B cell (primary cell): ENCODE results near the gene TTC24. TPM values are rescaled to one million over a fixed set of nuclear protein-coding genes. Genes with fewer than 3 reads are reported as not detected.

Experiments used
- ATAC-seq: fragments of 200-7000 bp; cut with Tn5 transposase; one replicate; pipeline ENCODE4 v1.10.0; 2021; ENCODE audit warnings: low read depth, mild to moderate bottlenecking, moderate number of reproducible peaks, moderate library complexity
- CTCF ChIA-PET: fragments of 350-600 bp; sonication (Branson Sonifier 250); formaldehyde crosslinking; loops from one replicate; lab custom pipeline; 2021; ENCODE audit warnings: antibody characterized with exemption, inconsistent platforms; lab: Charles Lee
- POLR2A ChIA-PET: fragments of 350-600 bp; sonication (Branson Sonifier 250); formaldehyde crosslinking; loops from one replicate; lab custom pipeline; 2021; ENCODE audit warnings: antibody characterized with exemption; lab: Charles Lee
- DNase-seq: peaks from one replicate; pipeline ENCODE4 v3.0.0; 2013
- H2AFZ ChIP-seq: 2 replicates; pipeline ENCODE4 v1.6.1; 2012; ENCODE audit warnings: mild to moderate bottlenecking, low read depth, low read length; ENCODE audit not compliant: insufficient read depth, poor library complexity, severe bottlenecking
- H3K27ac ChIP-seq, 2 donors: 1 replicate in 1 of 2; 2 replicates in 1 of 2; pipeline ENCODE4 v1.5.1; 2012 to 2013; ENCODE audit warnings: low read length in 2 of 2, mild to moderate bottlenecking in 2 of 2, moderate library complexity in 1 of 2
- H3K27me3 ChIP-seq, 4 experiments: fragments of 200-600 bp in 1 of 4; sonication (generic) in 1 of 4; replicated peaks in 1 of 4; 1 replicate in 2 of 4; 2 replicates in 2 of 4; pipeline versions ENCODE4 v1.6.1 to v1.7.0; 2013 to 2016; ENCODE audit warnings: low read length in 3 of 4, mild to moderate bottlenecking in 2 of 4, mixed read lengths in 1 of 4, moderate library complexity in 1 of 4; ENCODE audit not compliant: insufficient read depth in 4 of 4, control insufficient read depth in 3 of 4; ENCODE audit errors: control extremely low read depth in 1 of 4
- H3K36me3 ChIP-seq, 2 experiments: replicated peaks in 1 of 2; 1 replicate in 1 of 2; 2 replicates in 1 of 2; pipeline versions ENCODE4 v1.6.1 to v1.7.1; 2013; ENCODE audit warnings: low read length in 1 of 2; ENCODE audit not compliant: insufficient read depth in 2 of 2, control insufficient read depth in 1 of 2; ENCODE audit errors: control extremely low read depth in 1 of 2, extremely low read depth in 1 of 2
- H3K4me1 ChIP-seq, 2 donors: fragments of 200-600 bp in 1 of 2; sonication (generic) in 1 of 2; 1 replicate in 1 of 2; 2 replicates in 1 of 2; pipeline versions ENCODE4 v1.5.1 to v1.6.1; 2013 to 2017; ENCODE audit warnings: low read length in 2 of 2; ENCODE audit not compliant: control insufficient read depth in 2 of 2, insufficient read depth in 2 of 2
- H3K4me2 ChIP-seq: replicated peaks from 2 replicates; pipeline ENCODE3; 2012; ENCODE audit warnings: mild to moderate bottlenecking, low read depth, low read length; ENCODE audit not compliant: poor library complexity, severe bottlenecking
- H3K4me3 ChIP-seq, 5 experiments: fragments of 200-600 bp in 1 of 5; sonication (generic) in 1 of 5; 1 replicate in 3 of 5; 2 replicates in 2 of 5; pipeline versions ENCODE4 v1.5.1 to v1.7.0; 2011 to 2016; ENCODE audit warnings: low read length in 4 of 5, mild to moderate bottlenecking in 4 of 5, low read depth in 2 of 5, control low read depth in 1 of 5, moderate library complexity in 1 of 5; ENCODE audit not compliant: insufficient read depth in 1 of 5; ENCODE audit errors: control extremely low read depth in 1 of 5, extremely low read depth in 1 of 5
- H3K79me2 ChIP-seq: fragments of 200-600 bp; sonication (generic); one replicate; pipeline ENCODE4 v1.6.0; 2016; ENCODE audit warnings: low read length; ENCODE audit not compliant: control insufficient read depth, insufficient read depth
- H3K9ac ChIP-seq: fragments of 200-600 bp; sonication (generic); 2 replicates; pipeline ENCODE4 v1.6.1; 2017; ENCODE audit warnings: mild to moderate bottlenecking, low read length, moderate library complexity
- H3K9me3 ChIP-seq, 3 donors: one replicate each; pipeline versions ENCODE4 v1.6.1 to v1.7.1; 2013; ENCODE audit warnings: low read length in 2 of 3; ENCODE audit not compliant: control insufficient read depth in 2 of 3, insufficient read depth in 1 of 3; ENCODE audit errors: control extremely low read depth in 1 of 3
- H4K20me1 ChIP-seq: 2 replicates; pipeline ENCODE4 v1.6.0; 2012; ENCODE audit warnings: mild to moderate bottlenecking, low read length; ENCODE audit not compliant: insufficient read depth, control insufficient read depth, poor library complexity, severe bottlenecking
- H3K27ac Mint-ChIP-seq: one replicate; pipeline ENCODE4 v1.8.0; 2021; ENCODE audit warnings: mixed read lengths
- H3K27me3 Mint-ChIP-seq: one replicate; pipeline ENCODE4 v1.8.0; 2021; ENCODE audit warnings: mixed read lengths
- H3K4me1 Mint-ChIP-seq: one replicate; pipeline ENCODE4 v1.8.0; 2021; ENCODE audit warnings: mixed read lengths
- H3K4me3 Mint-ChIP-seq: one replicate; pipeline ENCODE4 v1.8.0; 2021; ENCODE audit warnings: mixed read lengths
- H3K9me3 Mint-ChIP-seq: one replicate; pipeline ENCODE4 v1.8.0; 2022; ENCODE audit warnings: mixed read lengths; ENCODE audit not compliant: insufficient read depth
- CTCF ChIP-seq: fragments of 200-600 bp; IDR thresholded peaks from one replicate; pipeline ENCODE4 v1.8.0; 2022; ENCODE audit warnings: antibody characterized with exemption, mild to moderate bottlenecking
- EZH2 ChIP-seq: IDR thresholded peaks from 2 replicates; pipeline ENCODE4 v1.6.1; 2012; ENCODE audit warnings: borderline replicate concordance, low read depth, mild to moderate bottlenecking, moderate library complexity, low read length; ENCODE audit not compliant: insufficient read depth, poor library complexity, severe bottlenecking
- WGBS: methylation state at CpG from one replicate; pipeline ENCODE4 v1.1.5; 2013; ENCODE audit warnings: missing lambda C conversion rate; ENCODE audit not compliant: insufficient coverage; 5-methylcytosine and 5-hydroxymethylcytosine counted together
- intact Hi-C: fragments of 100-400 bp; cut with micrococcal nuclease; formaldehyde crosslinking; loops from one replicate; pipeline ENCODE4 v1.10.0; 2022
- polyA plus RNA-seq: library from polyadenylated mRNA; depleted of rRNA; stranded (reverse); fragments of >200 nt; gene quantifications from 2 replicates; pipeline ENCODE4 v1.2.3, GENCODE V29; 2012
- total RNA-seq, 2 donors: library from RNA; stranded (reverse); fragments of 120-200 nt in 1 of 2; gene quantifications; 1 replicate in 1 of 2; 2 replicates in 1 of 2; pipeline versions ENCODE4 v1.2.3 to v1.2.4, GENCODE V29; 2013 to 2022

Gene TTC24
- total and polyA plus RNA-seq, 2 donors (not counting 1 experiment from before 2014, with no cell fraction given), result 24.3 to 29.8 TPM

GRCh38 chr1:156538711-156539440 lies 40.6 kb upstream of the TTC24 start:
- Histone ChIP-seq H3K9me3 (no peaks in the 10 kb centered on the region), H3K4me1 (no peaks in the 10 kb centered on the region), H3K27ac (no peak overlapping the region), H3K9ac (no peak overlapping the region), H3K4me2 (no peak overlapping the region), H2AFZ (no peak overlapping the region), H3K27me3 (no peaks in the 10 kb centered on the region), H3K36me3 (no peaks in the 10 kb centered on the region), H3K79me2 (no peaks in the 10 kb centered on the region), H3K4me3 (no peak overlapping the region), H4K20me1 (no peaks in the 10 kb centered on the region)
- no peak overlapping the region for H3K27ac Mint-ChIP-seq
- DNase-seq, result no peak
- intact Hi-C loops, result no loop called here
- no peaks in the 10 kb centered on the region for H3K27me3 Mint-ChIP-seq
- no peak for ATAC-seq
- no peak overlapping the region for H3K4me3 Mint-ChIP-seq
- POLR2A ChIA-PET, result no interaction called here
- no peaks in the 10 kb centered on the region for H3K9me3 Mint-ChIP-seq
- CTCF ChIA-PET, result no interaction called here
- 99% methylated on average over 7 of the region's 10 CpGs for WGBS
- TF ChIP-seq CTCF (no peak), EZH2 (no peak)
- H3K4me1 Mint-ChIP-seq, result no peaks in the 10 kb centered on the region

GRCh38 chr1:156539818-156540355 lies 39.6 kb upstream of the TTC24 start:
- no peaks in the 10 kb centered on the region for H4K20me1 ChIP-seq
- H3K36me3 ChIP-seq, result no peaks in the 10 kb centered on the region
- H3K27me3 ChIP-seq, result no peaks in the 10 kb centered on the region
- ChIA-PET POLR2A (no interaction called here), CTCF (no interaction called here)
- Mint-ChIP-seq H3K4me3 (no peak overlapping the region), H3K27me3 (no peaks in the 10 kb centered on the region), H3K9me3 (no peaks in the 10 kb centered on the region), H3K4me1 (no peaks in the 10 kb centered on the region), H3K27ac (no peak overlapping the region)
- no peak overlapping the region for H2AFZ ChIP-seq
- no peaks in the 10 kb centered on the region for H3K79me2 ChIP-seq
- WGBS, result 56% methylated on average over 3 of the region's 4 CpGs
- TF ChIP-seq CTCF (no peak), EZH2 (no peak)
- ATAC-seq (no peak), DNase-seq (no peak)
- intact Hi-C loops, result no loop called here
- no peak overlapping the region for H3K27ac ChIP-seq
- H3K4me3 ChIP-seq, result no peak overlapping the region
- H3K9me3 ChIP-seq, result no peaks in the 10 kb centered on the region
- no peak overlapping the region for H3K4me2 ChIP-seq
- H3K4me1 ChIP-seq, result no peaks in the 10 kb centered on the region
- H3K9ac ChIP-seq, result no peak overlapping the region
